HG03135 (cell line): Measurements from ENCODE around the gene CTPS2.

ENCODE experiments used
- ATAC-seq: cut with Tn5 transposase; IDR thresholded peaks from one replicate; pipeline ENCODE4 v1.9.1; 2021; ENCODE audit warnings: mild to moderate bottlenecking, moderate library complexity; ENCODE audit not compliant: unreplicated experiment

The CTPS2 gene

DNA sequence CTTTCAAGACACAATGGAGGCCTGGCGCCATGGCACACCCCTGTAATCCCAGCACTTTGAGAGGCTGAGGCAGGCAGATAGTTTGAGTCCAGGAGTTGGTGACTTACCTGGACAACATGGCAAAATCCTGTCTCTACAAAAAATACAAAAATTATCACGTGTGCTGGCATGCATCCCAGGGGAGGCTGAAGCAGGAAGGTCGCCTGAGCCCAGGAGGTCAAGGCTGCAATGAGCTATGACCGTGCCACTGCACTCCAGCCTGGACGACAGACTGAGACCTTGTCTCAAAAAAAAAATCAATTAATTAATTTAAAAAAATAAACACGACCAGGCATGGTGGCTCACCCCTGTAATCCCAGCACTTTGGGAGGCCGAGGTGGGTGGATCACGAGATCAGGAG is 2.0 kb upstream of the CTPS2 start:
- ATAC-seq = no peak

DNA sequence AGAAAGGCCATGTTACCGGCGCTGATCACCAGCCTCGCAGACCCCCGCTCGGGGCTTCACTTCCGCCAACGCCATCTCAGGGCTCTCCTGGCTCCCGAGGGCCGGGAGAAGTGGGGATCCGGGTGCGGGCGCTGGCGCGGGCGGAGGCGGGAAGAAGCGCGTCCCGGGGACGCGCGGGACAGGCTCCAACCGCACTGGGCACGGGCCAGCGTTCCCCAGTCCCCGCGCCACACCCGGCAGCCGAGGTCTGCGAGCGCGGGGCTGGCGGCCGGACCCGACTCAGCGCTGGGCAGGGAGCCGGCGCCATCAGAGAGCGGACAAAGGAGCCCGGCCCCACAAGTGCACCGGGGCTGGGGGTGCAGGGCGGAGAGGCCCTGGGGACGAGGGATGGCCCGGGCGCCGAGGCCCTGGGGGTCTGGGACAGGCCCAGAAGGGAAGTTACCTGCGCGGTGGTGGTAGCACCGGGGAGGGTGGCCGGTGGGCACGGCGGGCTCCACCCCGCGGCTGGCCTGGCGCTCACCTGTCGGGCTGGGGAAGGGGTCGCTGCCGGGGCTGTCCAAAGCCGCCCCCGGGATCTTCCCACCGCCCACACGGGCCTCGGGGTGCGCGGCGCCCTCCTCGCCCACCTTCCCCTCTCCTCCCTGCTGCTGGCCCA is 449 bp downstream of the CTPS2 start:
- ATAC-seq = peak; percentile 36

DNA sequence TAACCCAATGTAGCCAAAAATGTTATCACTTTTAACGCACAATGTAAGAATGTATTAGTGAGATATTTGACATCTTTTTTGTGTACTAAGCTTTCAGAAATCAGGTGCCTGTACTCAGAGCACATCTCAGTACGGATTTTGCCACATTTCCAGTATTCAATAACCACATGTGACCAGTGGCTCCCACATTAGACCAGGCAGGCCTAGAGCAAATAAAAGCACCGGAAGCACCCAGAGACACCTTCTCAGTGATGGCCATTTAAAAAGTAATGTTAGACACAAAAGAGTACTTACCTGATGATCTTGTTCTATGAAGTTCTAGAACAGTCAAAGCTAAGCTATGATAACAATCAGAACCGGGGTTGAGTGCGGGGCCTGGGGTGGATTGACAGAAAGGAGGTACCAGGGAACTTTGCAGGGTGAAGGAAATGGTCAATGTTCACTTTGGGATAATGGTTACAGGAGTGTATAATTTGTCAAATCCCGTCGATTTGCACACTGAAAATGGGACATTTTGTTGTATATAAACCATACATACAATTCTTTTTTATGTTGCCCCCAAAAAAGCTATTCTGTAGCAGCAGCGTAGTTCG is 1.2 kb downstream of the CTPS2 start:
- no peak for ATAC-seq

DNA sequence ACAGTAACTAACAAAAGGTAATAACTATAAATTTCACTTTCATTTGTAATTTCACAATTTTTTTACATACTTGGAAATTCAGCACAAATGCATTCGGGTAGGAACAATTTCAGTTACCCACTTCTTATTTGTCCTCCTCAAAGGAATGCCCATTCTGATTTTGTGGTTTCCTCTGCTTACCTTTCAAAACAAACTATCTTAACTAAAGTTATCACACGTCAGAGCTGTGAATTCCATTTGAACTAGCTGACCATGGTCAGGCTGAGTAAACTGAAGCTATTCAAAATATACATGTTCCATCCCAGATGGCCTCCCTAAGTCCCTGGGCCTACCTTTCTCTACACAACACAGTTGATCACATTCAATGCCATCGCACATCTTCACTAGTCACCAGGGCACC is 4.5 kb downstream of the CTPS2 start:
- ATAC-seq = no peak

DNA sequence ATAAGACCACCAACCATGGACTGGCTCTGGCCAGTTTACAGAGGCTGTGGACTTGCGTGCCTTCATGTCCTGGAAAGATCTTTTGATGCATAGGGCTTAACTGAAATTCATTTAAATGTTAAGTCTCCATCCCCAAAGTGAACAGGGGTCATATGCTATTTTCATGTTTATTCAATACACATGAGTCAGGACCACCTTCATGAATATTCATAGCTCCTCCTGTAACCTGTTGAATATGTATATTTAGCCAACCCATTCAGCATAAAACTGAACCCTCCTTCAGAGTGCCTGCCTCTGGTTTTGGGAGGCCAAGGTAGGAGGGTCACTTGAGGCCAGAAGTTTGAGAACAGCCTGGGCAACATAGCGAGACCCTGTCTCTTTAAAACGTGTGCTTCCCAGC is 7.1 kb downstream of the CTPS2 start:
- ATAC-seq = no peak

DNA sequence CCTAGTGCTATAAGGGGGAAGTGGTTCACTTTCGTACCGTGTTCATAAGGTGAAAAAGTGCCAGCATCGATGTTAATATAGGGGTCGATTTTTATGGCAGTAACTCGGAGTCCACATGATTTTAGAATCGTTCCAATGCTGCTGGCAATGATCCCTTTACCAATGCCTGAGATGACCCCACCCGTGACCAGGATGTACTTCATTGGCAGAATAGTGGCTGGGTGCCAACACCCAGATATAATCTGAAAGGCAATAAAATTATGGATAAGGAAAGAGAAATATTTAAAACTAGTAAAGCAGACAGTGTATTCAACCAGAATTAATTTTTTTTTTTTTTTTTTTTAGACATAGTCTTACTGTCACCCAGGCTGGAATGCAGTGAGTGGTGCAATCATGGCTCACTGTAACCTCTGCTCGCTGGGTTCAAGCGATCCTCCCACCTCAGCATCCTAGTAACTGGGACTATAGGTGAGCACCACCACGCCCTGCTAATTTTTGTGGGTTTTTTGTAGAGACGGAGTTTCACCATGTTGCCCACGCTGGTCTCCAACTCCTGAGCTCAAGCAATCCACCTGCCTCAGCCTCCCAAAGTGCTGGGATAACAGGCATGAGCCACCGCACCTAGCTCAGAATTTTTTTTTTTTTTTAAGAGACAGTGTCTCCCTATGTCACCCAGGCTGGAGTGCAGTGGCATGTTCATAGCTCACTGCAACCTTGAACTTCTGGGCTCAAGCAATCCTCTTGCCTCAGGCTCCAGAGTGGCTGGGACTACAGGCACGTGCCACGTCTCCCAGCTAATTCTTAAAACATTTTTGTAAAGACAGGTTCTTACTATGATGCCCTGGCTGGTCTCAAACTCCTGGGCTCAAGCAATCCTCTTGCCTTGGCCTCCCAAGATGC is 9.5 kb downstream of the CTPS2 start:
- ATAC-seq = no peak

DNA sequence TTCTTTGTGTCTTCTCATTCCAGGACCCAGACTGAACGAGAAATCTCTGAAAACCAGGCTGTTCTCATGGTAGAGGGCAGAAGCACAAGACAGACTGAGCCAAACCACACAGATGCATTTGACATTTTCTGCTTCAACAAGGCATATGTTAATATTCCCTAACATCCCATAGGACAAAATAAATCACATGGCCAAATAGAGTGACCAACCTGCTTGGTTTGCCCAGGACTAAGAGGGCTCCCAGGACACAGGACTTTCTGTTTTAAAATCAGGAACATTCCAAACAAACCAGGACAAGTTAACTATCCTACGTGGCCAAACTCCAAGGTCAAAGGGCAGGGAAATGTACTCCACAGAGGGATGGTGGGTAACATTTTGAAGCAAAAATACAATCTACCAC is 11.7 kb downstream of the CTPS2 start:
- ATAC-seq = no peak

DNA sequence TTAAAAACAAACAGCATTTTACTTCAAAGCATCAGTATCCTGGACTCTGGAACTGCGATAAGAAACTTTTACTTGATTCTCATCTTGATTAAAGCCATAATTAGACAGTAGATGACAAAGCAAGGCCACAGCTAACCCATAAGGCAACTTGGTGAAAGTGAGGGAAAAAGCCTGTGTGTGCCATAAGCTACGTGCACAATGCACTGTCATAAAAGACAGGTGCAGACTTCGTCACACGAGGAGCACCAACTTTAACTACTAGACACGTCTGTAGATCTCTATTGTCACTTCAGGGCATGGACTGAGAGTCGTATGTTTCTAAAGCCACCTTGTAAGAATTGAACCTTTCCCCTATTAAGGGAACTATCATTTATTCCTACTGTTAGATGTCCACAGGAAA is 13.1 kb downstream of the CTPS2 start:
- ATAC-seq = no peak

DNA sequence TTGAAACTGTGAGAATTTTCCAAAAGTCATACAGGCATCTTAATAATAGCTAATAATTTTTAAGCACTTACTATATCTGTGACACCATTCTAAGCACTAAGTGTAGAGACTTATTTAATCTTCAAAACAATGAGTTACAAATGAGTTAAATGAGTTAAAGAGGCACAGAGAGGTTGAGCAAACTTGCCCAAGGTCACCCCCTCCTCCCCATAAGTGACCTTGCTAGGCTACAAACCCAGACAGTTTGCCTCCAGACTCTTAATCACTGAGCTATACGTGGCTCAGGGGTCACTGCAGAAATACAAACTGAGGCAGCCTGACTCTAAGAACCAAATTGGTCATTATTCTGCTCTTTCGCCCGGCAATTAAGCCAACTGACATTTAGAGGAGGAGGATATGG is 15.5 kb downstream of the CTPS2 start:
- ATAC-seq = no peak

DNA sequence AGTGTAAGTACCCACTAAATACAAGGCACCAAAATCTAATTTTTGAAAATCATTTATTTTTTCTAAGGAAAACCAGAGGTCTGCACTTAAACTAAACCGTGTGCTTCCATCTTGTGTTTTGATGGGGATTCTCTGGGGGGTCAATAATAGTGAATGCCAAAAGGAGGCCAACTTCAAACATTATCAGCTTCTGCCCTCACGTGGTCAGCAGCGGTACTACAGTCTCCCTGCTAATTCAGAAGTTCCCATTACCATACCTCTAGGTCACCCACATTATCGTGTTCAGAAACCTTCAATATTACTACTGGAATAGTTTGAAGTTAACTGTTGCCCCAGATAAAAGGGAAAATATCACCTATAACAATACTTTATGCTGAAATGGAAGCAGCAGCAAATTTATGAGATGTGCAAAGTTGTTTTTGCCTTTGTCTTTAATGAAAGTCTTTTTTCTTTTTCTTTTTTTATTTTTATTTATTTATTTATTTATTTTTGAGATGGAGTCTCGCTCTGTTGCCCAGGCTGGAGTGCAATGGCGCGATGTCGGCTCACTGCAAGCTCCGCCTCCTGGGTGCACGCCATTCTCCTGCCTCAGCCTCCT is 17.3 kb downstream of the CTPS2 start:
- ATAC-seq = no peak

DNA sequence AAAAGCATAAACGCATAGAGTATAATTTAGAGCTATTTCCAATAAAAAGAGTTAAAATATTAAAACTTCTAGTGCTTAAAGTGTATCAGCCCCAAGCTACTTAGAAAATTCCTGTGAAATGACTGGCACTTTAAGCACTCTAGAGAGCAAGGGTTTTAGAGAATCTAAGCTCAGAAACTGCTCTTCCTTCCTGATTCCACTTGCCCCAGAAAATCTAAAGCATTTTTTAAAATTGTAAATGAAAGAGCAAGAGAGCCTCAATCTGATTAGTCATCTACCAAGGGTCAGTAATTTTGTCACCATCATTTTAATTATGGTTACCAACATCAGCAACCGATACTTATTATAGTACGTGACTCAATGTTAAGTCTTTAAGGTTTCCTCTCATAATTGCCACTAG is 25.0 kb downstream of the CTPS2 start:
- ATAC-seq = no peak

DNA sequence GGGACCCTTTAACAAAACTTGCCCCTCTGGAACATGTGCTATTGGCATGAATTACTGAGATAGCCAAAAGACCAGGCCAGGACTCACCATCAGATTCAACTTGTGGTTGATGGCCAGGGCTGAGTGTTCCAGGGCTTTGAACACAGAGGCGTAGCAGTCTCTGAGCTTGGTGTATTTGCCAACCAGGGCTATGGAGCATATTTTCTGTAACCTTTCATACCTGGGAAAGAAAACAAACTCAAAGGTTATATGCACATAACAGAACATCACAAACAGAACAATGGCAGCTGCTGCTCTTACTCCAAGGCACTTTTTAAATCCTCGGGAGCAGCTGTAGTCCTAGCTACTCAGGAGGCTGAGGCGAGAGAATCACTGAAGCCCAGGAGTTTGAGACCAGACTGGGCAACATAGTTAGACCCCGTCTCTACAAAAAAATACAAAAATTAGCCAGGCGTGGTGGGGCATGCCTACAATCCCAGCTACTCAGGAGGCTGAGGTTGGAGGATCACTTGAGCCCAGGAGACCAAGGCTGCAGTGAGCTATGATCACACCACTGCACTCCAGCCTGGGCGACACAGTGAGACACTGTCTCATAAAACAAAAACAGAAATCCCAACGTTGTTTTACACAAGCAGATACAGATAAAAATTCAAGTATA is 29.3 kb downstream of the CTPS2 start:
- ATAC-seq = no peak

DNA sequence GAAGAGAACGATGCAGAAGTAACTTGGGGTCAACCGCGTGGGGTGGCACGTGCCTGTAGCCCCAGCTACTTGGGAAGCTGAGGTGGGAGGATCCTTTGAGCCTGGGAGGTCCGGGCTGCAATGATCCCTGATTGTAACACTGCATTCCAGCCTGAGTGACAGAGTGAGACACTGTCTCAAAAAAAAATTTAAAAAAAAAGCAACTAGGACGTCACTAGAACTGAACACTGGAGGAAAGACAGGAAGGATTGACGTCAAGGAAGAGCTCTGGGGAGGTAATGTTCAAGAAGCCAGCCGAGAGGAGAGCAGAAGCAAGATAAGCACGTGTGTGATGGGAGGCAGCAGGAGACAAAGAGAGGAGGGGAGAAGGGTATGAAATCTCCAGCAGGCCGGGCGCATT is 33.8 kb downstream of the CTPS2 start:
- no peak for ATAC-seq

DNA sequence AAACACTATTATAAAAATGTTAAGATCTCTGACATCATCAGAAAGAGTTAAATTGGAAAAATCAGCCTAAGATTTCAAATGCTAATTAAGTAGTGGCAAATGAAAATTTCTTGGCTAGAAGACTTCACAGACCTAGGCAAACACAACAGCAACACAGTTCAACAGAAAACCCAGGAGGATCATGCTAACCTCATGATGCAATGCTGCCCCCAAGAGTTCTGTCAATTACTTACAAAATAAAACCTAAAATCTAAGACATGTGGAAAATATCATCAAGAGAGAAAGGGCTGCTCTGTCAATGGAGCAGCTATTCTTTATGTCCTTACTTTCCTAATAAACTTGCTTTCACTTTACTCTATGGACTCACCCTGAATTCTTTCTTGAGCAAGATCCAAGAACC is 41.5 kb downstream of the CTPS2 start:
- no peak for ATAC-seq

DNA sequence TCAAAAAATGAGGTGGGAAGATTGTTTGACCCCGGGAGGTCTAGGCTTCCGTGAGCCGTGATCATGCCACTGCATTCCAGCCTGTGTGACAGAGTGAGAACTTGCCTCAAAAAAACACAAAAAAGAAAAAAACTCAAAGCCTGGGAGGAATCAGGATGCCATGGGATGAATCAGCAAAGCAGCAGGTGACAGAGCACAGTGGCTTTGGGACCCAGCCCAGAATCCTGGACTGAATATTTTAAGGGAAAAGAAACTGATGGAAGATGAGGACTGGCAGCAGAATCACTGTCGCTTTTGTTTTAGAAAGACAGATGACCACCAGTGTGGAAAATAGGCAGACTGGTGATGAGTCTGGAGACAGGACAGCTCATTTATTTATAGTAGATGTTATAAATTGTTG is 45.9 kb downstream of the CTPS2 start:
- no peak for ATAC-seq

DNA sequence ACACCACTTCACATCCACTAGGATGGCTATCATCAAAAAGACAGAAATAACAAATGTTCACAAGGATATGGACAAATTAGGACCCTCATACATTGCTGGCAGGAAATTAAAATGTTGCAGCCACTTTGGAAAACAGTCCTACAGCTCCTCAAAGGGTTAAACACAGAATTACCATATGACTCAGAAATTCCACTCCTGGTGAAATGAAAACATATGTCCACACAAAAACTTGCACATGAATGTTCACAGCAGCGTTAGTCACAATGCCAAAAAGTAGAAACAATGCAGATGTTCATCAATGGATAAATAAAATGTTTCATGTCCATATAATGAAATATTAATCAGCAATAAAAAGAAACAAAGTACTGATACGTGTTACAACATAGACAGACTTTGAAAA is 47.4 kb downstream of the CTPS2 start:
- ATAC-seq = no peak

DNA sequence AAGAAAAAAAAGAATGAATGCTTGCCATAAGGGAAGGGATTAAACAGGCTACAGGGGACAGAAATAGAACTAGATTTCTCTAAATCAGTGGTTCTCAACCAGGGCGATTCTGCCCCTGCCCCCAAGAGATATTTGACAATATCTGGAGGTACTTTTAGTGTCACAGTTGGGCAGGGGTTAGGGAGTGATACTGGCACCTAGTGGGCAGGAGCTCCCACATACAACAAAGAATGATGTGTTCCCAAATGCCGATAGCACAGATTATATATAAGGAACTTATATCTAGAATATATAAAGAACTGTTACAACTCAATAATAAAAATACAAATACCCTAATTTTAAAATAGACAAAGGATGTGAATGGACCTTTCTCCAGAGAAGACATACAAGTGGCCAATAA is 47.8 kb downstream of the CTPS2 start:
- ATAC-seq = no peak

DNA sequence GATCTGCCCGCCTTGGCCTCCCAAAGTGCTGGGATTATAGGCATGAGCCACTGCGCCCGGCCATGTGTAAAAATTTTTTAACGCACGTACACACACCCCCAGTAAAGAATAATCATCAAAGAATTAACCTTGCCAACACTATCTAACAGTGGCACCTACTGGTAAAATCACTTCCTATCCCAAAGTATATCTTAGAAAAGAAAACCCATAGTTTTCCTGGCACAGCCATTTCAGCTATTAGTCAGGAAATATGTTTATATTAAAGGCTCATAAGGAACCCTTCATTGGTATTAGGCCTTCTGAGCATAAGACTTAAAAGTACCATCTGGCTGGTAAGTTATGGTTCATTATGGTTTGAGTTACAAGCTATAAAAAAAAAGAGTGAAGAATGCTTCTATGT is 48.4 kb downstream of the CTPS2 start:
- no peak for ATAC-seq

DNA sequence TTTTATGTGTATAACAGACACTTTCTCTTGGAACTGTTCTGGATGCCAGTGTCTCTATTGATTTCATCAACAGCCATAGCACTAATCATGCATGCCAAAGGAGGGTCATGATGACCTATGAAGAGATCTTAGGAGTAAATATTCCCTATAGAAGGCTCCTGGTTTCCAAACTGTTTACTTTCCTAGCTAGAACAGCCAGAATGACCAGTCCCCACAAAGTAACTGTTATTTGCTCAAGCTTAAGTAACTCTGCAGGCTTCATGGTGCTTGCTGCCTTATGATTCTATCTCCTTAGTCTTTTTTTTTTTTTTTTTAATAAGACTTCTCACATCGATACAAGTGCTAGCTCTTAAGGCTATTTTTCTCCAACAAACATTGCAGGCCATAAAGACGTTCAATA is 50.1 kb downstream of the CTPS2 start:
- no peak for ATAC-seq

DNA sequence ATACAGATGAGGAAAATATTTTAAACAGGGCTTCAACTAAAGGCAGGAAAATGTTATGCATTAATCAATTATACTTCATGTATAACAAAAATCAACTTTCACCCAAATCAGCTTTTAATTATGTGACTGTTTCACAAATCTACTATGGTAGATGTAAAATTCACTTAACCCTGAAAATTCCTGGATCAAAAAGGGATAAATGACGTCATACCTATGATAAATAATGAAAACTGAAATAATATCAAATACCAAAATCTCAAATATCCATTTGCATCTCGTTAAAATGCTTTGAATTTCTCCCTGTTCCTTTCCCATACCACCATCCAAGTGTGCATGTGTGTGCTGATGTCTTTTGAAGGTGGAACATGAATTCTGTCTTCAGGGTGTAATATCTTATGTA is 51.0 kb downstream of the CTPS2 start:
- no peak for ATAC-seq

DNA sequence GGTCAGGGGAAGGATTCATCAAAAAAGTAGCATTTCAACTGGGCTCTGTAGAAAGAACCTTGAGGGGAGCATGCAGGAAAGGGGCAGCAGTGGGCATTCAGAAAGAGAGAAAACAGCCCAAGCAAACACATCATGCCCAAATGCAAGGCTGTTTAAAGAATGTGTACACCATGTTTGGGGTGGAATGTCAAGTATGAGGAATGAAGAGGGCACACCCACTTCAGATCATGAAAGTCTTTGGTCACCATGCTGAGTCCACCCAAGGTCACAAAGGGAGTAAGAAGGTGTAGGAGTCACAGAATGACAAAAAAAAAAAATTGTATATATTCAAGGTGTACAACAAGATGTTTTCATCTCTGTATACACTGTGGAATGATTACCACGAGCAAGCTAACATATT is 53.1 kb downstream of the CTPS2 start:
- no peak for ATAC-seq
